ENCODE results near the gene JUNB.

JUNB gene

DNA sequence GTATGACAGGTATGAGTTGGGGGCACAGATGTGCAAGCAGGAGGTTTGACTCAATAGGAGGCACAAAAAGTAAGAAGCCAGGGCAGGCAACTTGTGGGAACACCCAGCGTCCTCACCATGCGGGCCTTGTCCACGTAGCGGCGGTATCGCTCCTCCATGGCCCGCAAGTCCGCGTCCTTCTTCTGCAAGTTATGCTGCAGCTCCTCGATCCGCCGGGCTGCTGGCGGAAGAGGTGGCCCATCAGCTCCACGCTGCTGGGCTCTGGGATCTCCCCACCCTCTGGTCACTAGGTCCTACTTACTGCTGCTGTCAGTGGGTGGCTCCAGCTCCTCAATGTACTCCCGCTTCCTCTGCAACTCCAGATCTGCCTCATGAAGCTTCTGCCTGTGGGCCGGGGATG, 26.6 kb upstream of the JUNB start:
- no peaks in the 10 kb centered on the region for H3K9me3 ChIP-seq (ENCODE audit: severe bottlenecking)
- ATAC-seq (ENCODE audit: low read depth) = no peak
- no peaks in the 10 kb centered on the region for H3K27me3 ChIP-seq (ENCODE audit: insufficient read depth, poor library complexity, severe bottlenecking)
- no peak for DNase-seq (ENCODE audit: low spot score)
- TF ChIP-seq, protein P1, sequence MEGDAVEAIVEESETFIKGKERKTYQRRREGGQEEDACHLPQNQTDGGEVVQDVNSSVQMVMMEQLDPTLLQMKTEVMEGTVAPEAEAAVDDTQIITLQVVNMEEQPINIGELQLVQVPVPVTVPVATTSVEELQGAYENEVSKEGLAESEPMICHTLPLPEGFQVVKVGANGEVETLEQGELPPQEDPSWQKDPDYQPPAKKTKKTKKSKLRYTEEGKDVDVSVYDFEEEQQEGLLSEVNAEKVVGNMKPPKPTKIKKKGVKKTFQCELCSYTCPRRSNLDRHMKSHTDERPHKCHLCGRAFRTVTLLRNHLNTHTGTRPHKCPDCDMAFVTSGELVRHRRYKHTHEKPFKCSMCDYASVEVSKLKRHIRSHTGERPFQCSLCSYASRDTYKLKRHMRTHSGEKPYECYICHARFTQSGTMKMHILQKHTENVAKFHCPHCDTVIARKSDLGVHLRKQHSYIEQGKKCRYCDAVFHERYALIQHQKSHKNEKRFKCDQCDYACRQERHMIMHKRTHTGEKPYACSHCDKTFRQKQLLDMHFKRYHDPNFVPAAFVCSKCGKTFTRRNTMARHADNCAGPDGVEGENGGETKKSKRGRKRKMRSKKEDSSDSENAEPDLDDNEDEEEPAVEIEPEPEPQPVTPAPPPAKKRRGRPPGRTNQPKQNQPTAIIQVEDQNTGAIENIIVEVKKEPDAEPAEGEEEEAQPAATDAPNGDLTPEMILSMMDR (IDR thresholded peaks at IDR 0.05; ENCODE audit: poor library complexity, severe bottlenecking) = no peak
- H3K4me1 ChIP-seq (ENCODE audit: insufficient read depth, poor library complexity, severe bottlenecking) = no peaks in the 10 kb centered on the region
- peaks cover 51% of the 10 kb centered on the region for H3K36me3 ChIP-seq (ENCODE audit: low read depth)
- no peak overlapping the region for H3K4me3 ChIP-seq (ENCODE audit: severe bottlenecking)
- no peak overlapping the region for H3K27ac ChIP-seq (ENCODE audit: poor library complexity, severe bottlenecking)

DNA sequence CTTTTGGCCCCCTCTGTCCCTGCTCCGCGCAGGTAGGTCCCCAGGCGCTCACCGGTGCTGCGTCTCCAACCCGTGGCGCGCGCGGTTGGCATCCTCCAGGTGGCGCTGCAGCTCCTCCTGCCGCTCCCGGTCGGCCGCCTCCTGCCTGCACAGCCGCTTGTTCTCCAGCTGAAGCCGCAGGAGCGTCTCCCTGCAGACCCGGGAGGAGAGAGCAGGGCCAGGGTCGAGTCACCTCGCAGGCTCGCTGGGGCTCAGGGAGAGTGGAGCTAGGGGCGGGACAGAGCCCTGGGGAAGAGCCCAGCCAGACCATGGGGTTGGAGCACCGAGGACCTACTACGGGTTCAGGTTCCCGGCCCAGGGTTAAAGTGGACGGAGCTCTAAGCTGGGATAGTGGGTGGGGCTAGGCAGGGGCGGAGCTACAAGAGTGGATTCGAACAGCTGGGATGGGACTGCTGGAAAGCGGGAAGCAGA, 25.2 kb upstream of the JUNB start:
- TF ChIP-seq, protein P1 (IDR thresholded peaks at IDR 0.05; ENCODE audit: poor library complexity, severe bottlenecking) = no peak
- ATAC-seq (ENCODE audit: low read depth) (peak; percentile 25; the same call in 1 of the 3 replicates), DNase-seq (ENCODE audit: low spot score) (no peak)
- Histone ChIP-seq H3K4me3 (ENCODE audit: severe bottlenecking) (no peak overlapping the region), H3K9me3 (ENCODE audit: severe bottlenecking) (no peaks in the 10 kb centered on the region), H3K27me3 (ENCODE audit: insufficient read depth, poor library complexity, severe bottlenecking) (no peaks in the 10 kb centered on the region), H3K4me1 (ENCODE audit: insufficient read depth, poor library complexity, severe bottlenecking) (no peaks in the 10 kb centered on the region), H3K27ac (ENCODE audit: poor library complexity, severe bottlenecking) (no peak overlapping the region), H3K36me3 (ENCODE audit: low read depth) (peaks cover 55% of the 10 kb centered on the region)

DNA sequence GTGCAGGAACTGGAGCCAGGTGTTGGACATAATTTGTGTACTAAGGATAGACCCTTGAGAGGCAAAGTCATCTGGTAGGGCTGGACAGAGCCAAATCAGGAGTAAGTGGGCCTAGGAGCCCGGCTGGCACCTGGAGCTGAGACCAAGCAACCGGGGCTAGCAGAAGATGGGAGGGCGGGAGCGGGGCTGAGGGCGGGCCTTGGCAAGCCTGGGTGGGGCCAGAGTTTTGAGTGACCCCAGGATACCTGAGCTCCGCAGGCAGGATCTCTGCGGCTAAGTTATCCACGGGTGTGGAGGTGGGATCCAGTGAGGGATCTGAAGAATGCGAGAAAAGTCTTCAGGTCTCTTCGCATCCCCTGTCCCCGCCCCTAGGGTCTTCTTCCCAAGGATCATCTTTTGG, 24.1 kb upstream of the JUNB start:
- Histone ChIP-seq H3K27me3 (ENCODE audit: insufficient read depth, poor library complexity, severe bottlenecking) (no peaks in the 10 kb centered on the region), H3K9me3 (ENCODE audit: severe bottlenecking) (no peaks in the 10 kb centered on the region), H3K4me1 (ENCODE audit: insufficient read depth, poor library complexity, severe bottlenecking) (no peaks in the 10 kb centered on the region), H3K27ac (ENCODE audit: poor library complexity, severe bottlenecking) (no peak overlapping the region), H3K36me3 (ENCODE audit: low read depth) (peaks cover 58% of the 10 kb centered on the region), H3K4me3 (ENCODE audit: severe bottlenecking) (no peak overlapping the region)
- TF ChIP-seq, protein P1 (IDR thresholded peaks at IDR 0.05; ENCODE audit: poor library complexity, severe bottlenecking) = no peak
- no peak for DNase-seq (ENCODE audit: low spot score)
- no peak for ATAC-seq (ENCODE audit: low read depth)

- no peak overlapping the region for H3K27ac ChIP-seq (ENCODE audit: poor library complexity, severe bottlenecking)
- H3K4me3 ChIP-seq (ENCODE audit: severe bottlenecking) = no peak overlapping the region
- TF ChIP-seq, protein P1 (IDR thresholded peaks at IDR 0.05; ENCODE audit: poor library complexity, severe bottlenecking) = no peak
- no peaks in the 10 kb centered on the region for H3K4me1 ChIP-seq (ENCODE audit: insufficient read depth, poor library complexity, severe bottlenecking)
- DNase-seq (ENCODE audit: low spot score) (no peak), ATAC-seq (ENCODE audit: low read depth) (no peak)
- H3K9me3 ChIP-seq (ENCODE audit: severe bottlenecking) = no peaks in the 10 kb centered on the region
- no peaks in the 10 kb centered on the region for H3K27me3 ChIP-seq (ENCODE audit: insufficient read depth, poor library complexity, severe bottlenecking)
- H3K36me3 ChIP-seq (ENCODE audit: low read depth) = peaks cover 54% of the 10 kb centered on the region
Measured at GRCh38 chr19:12767666-12768065, 23.6 kb upstream of the JUNB start.

DNA sequence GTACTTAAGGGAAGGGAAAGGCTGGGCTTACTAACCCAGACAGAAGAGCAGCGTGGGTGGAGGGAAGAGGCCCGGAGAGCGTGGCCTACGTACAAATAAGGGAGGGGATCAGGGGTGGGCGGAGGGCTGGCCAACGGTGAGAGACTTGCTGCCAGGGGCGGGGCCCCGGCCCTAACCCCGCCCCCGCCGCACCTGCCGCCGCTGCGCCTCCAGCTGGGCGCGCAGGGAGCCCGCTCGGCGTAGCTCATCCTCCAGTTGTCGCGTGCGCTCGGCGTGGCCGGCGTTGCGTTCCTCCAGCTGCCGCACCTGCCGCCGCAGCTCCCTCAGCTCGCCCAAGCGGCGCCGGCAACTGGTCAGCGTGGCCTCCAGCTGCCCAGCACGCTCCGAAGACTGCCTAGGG, 21.6 kb upstream of the JUNB start:
- TF ChIP-seq, protein P1 (IDR thresholded peaks at IDR 0.05; ENCODE audit: poor library complexity, severe bottlenecking) = no peak
- Histone ChIP-seq H3K27ac (ENCODE audit: poor library complexity, severe bottlenecking) (no peak overlapping the region), H3K27me3 (ENCODE audit: insufficient read depth, poor library complexity, severe bottlenecking) (no peaks in the 10 kb centered on the region), H3K4me3 (ENCODE audit: severe bottlenecking) (no peak overlapping the region), H3K9me3 (ENCODE audit: severe bottlenecking) (no peaks in the 10 kb centered on the region), H3K4me1 (ENCODE audit: insufficient read depth, poor library complexity, severe bottlenecking) (no peaks in the 10 kb centered on the region), H3K36me3 (ENCODE audit: low read depth) (peaks cover 45% of the 10 kb centered on the region)
- DNase-seq (ENCODE audit: low spot score) = no peak
- ATAC-seq (ENCODE audit: low read depth) = no peak
